Neural cell (in vitro differentiated cells): ENCODE measurements around the gene SHROOM4.

ENCODE experiments used
- CTCF ChIP-seq: fragments of 450-650 bp; IDR thresholded peaks from 2 replicates; pipeline ENCODE4 v1.5.1; 2014; ENCODE audit warnings: antibody characterized with exemption, mild to moderate bottlenecking, moderate library complexity; ENCODE audit not compliant: poor library complexity, severe bottlenecking
- TAF1 ChIP-seq: IDR thresholded peaks from 2 replicates; pipeline ENCODE4 v1.6.1; 2012; ENCODE audit warnings: low read depth

- TF ChIP-seq CTCF (no peak), TAF1 (no peak)
These were observed 14.4 kb downstream of the SHROOM4 start for GRCh38 chrX:50799531-50799961.
